Activated CD4-positive, alpha-beta T cell treated with anti-CD3 and anti-CD28 coated beads, Interleukin-2, Interleukin-6, amounts not matched to agents 100 ng/mL and 50 ng/mL, durations not matched to agents 16 hours and 8 hours (primary cell): ENCODE measurements around the gene HAUS3.

Experiments
- DNase-seq: peaks from one replicate; pipeline ENCODE4 v3.0.0-alpha.2; 2020

Gene HAUS3, protein sequence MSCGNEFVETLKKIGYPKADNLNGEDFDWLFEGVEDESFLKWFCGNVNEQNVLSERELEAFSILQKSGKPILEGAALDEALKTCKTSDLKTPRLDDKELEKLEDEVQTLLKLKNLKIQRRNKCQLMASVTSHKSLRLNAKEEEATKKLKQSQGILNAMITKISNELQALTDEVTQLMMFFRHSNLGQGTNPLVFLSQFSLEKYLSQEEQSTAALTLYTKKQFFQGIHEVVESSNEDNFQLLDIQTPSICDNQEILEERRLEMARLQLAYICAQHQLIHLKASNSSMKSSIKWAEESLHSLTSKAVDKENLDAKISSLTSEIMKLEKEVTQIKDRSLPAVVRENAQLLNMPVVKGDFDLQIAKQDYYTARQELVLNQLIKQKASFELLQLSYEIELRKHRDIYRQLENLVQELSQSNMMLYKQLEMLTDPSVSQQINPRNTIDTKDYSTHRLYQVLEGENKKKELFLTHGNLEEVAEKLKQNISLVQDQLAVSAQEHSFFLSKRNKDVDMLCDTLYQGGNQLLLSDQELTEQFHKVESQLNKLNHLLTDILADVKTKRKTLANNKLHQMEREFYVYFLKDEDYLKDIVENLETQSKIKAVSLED

GRCh38 chr4:2241410-2242353, at the start of gene HAUS3, which contains the start of gene POLN:
Gene HAUS3 (minus strand): TSS chr4:2242121. CDS start chr4:2240946, 1,175 bp downstream.
Gene POLN (minus strand): TSS chr4:2242121. CDS start chr4:2229231, 12,890 bp downstream.
- DNase-seq: peak; percentile 100

GRCh38 chr4:2290974-2291704, 49.2 kb upstream of the HAUS3 start:
- DNase-seq: peak; percentile 49

- DNase-seq: no peak
These were observed 48.6 kb upstream of the HAUS3 start for GRCh38 chr4:2290488-2290887.

- no peak for DNase-seq
These were observed 48.0 kb upstream of the HAUS3 start for GRCh38 chr4:2289955-2290333.

GRCh38 chr4:2289311-2289954, 47.5 kb upstream of the HAUS3 start:
- DNase-seq: no peak

- DNase-seq: no peak
These were observed 46.2 kb upstream of the HAUS3 start for GRCh38 chr4:2288051-2288541.

GRCh38 chr4:2287594-2287915, 45.6 kb upstream of the HAUS3 start:
- DNase-seq: no peak

DNA sequence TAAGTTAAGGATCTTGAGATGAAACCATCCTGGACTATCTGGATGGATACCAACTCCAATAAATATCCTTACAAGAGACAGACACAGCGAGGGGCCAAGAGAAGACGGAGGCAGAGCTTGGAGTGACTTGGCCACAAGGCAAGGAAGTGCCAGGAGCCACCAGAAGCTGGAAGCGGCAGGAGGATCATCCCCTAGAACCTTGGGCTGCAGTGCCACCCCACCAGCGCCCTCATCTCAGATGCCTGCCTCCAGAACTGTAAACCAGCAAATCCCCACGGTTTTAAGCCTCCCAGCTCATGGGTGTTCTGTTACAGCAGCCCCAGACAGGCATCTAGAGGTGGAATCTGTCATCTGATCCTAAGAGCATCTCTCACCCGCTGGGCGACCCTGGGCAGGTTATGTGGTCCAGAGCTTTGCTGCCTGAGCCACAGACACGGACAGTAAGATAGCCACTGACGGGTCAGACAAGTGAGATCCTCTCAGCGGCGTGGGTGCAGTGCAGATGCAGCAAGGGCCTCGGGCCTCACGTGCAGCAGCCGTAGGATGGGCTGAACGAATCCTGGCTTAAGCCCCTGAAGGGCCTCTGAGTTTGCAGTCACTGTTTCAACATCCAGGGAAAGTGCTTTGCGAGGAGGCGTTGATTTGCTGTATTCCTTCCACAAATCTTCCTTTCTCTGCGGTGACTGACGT, 45.1 kb upstream of the HAUS3 start:
- no peak for DNase-seq

DNA sequence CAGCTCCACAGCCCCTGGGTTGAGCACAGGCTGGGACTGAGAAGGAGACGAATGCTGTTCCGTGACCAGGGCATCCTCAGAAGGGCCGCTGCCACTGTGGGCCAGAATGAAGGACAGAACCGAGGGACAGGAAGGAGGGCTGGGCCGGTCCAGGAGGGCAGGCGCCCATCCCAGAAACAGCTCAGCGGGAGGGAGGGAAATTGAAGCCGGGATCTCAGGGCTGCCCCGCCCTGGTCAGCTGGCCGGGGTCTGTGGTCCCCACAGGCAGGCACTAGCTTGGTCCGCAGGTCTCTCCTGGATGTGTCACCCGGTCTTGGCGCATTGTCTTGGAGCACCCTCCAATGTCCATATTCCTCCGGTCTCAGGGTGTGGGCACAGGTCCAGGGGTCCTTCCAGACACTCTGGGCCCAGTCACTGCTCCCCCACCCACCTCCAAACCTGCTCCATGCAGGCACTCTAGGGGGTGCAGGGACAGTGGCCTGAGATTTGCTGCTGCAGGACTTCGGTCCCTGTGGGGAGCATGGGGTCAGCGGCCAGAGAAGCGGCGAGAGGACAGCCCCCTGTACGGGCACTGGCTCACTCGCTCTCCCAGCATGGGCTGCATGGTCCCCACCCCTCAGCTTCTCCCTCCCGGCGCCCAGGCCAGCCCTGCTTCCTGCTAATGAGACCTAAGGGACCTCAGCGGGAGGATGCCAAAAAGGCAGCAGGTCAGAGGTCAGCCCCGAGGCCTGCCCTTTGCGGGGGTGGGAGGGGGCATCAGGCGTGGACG, 43.9 kb upstream of the HAUS3 start:
- no peak for DNase-seq

- no peak for DNase-seq
These were observed 43.2 kb upstream of the HAUS3 start for GRCh38 chr4:2284934-2285612.

DNA sequence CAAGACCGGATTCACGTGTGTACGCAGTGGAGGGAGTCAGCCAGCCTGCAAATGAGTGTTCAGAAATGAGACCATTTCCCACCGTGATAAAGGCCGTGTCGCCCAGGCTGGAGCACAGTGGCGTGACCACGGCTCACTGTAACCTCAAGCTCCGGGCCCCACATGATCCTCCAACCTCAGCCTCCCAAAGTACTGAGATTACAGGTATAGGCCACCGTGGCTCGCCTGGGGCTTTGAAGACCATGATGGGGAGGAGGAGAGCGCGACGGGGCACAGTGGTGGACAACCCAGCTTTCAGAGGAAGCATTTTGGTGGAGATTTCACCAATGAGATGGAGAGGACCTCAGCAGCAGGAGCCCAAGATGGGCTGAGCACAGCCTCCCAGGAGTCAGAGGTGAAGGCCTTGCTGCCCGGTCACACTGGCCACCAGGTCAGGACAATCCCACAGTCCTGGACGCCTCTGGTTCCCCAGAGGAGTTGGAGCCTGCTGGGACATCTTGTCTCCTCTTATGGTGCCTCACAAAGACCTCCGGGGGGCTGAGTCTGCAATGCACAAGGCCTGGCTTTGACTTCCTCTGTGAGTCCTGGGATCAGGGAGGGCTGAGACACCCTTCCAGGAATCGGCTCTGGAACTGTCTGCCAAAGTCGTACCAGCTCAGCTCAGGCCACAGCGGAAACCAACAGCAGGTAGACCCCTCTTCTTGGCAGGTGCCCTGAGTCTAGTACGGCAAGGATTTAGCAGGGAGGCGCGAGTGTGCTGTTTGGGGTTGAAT, 42.4 kb upstream of the HAUS3 start:
- DNase-seq: no peak

DNA sequence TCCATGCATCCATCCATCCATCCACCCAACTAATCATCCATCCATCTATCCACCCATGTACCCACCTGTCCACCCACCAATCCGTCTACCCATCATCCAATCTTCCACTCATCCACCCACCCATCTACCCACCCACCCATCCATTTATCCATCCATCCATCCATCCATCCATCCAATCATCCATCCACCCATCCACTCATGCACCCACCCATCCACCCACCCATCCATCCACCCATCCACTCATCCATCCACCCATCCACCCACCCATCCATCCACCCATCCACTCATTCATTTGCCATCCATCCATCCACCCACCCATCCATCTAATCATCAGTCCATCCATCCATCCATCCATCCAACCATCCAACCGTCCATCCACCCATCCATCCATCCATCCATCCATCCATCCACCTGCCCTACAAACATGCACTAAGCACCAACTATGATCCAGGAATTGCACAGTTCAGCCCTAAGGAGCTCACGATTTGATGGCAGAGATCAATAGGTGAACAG, 41.3 kb upstream of the HAUS3 start:
- DNase-seq: no peak

GRCh38 chr4:2281575-2282343, 39.8 kb upstream of the HAUS3 start:
- DNase-seq: peak; percentile 77

DNA sequence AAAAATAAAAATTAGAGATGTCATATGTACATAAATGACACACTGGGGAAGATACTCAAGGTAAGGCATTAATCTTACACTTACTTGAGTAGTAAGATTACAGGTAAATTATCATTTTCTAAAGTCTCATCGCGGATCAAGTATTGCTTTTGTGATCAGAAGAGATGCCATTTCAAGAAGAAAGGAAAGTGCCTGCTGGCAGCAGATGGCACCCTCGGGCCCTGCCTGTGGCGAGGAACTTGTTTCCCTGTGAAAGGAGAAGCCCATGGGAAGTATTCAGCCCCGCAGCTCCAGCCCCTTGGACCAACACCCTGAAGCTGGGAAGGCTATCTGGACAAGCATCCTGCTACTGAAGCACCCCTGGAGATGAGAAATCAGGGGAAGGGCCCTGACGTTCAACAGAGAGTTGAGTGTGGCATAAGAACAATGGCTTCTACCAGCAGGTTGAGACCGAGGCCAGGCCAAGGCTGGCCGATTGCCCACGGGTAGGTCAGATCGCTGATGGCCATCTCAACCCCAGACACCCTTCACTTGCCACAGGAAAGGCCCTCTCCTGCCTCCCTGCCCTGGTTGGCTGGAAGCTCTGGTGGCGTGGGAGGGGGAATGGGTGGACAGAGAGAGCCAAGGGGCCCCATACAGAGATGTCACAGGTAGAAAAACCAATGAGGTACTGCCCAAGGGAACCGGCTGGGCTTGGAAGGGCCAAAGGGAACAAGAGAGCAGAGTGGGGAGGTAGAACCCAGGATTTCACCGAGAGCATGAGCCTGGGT, 38.8 kb upstream of the HAUS3 start:
- DNase-seq: no peak

GRCh38 chr4:2277956-2278355, 36.0 kb upstream of the HAUS3 start:
- no peak for DNase-seq

DNA sequence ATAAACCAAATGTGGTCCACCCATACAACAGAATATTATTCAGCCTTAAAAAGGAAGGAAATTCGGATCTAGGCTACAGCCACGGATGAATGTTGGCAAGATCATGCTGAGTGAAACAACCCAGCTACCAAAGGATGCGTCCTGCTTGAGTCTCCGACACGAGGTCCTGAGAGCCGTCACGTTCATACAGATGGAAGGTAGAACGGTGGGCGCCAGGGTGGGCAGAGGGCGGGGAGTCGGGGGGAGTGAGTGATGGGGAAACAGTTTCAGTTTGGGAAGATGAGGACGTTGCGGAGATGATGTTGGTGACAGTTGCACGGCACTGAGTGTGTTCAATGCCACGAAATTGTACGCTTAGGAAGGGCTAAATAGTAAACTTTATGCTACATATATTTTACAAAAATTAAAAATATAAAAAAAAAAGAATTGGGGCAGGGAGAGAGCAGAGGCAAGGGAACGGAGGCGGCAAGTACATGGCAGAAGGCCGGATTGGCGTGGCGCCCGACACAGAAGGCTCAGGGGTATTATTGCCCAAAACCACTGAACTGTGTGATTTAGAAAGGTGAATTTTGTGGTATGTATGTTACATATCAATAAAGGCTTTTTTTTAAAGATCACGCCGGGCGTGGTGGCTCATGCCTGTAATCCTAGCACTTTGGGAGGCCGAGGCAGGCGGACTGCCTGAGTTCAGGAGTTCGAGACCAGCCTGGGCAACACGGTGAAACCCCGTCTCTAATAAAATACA, 34.8 kb upstream of the HAUS3 start:
- DNase-seq: no peak
